ENCODE data around the gene GSTM4. TPM values are rescaled to one million over a fixed set of nuclear protein-coding genes. Genes with fewer than 3 reads are reported as not detected.
"Not testable (repeated sequence)": the region's sequence is repeated elsewhere in the genome, so short reads cannot be mapped to it uniquely, and the experiment has no call there.

Gene GSTM4
- total RNA-seq, 2 experiments from 2014 or later = 8.3 to 10.5 TPM

DNA sequence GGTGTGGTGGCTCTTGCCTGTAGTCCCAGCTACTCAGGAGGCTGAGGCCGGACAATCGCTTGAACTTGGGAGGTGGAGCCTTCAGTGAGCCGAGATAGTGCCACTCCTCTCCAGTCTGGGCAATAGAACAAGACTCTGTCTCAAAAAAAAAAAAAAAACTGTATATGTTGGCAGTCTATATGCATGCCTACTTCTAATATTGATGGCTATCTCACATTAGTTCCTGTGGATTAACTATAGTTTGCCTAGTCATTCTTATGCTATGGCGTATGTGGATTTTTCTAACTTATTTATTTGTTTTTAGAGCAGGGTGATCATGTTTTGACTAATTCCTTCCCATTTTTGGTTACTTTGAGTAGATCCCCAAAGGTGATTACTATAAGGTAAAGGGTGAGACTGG, 41.2 kb downstream of the GSTM4 start:
- CTCF ChIA-PET = no interaction called here
- DNase-seq = no peak
- POLR2A ChIA-PET = no interaction called here
- Mint-ChIP-seq H3K27ac (no peak overlapping the region), H3K4me3 (no peak overlapping the region), H3K27me3 (no peaks in the 10 kb centered on the region), H3K36me3 (ENCODE audit: low read depth) (no peaks in the 10 kb centered on the region), H3K4me1 (ENCODE audit: low read depth) (no peaks in the 10 kb centered on the region), H3K9me3 (no peaks in the 10 kb centered on the region)
- TF ChIP-seq, protein P1, sequence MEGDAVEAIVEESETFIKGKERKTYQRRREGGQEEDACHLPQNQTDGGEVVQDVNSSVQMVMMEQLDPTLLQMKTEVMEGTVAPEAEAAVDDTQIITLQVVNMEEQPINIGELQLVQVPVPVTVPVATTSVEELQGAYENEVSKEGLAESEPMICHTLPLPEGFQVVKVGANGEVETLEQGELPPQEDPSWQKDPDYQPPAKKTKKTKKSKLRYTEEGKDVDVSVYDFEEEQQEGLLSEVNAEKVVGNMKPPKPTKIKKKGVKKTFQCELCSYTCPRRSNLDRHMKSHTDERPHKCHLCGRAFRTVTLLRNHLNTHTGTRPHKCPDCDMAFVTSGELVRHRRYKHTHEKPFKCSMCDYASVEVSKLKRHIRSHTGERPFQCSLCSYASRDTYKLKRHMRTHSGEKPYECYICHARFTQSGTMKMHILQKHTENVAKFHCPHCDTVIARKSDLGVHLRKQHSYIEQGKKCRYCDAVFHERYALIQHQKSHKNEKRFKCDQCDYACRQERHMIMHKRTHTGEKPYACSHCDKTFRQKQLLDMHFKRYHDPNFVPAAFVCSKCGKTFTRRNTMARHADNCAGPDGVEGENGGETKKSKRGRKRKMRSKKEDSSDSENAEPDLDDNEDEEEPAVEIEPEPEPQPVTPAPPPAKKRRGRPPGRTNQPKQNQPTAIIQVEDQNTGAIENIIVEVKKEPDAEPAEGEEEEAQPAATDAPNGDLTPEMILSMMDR (IDR thresholded peaks at IDR 0.05) = no peak
- intact Hi-C loops (cut with micrococcal nuclease) = no loop called here
- ATAC-seq = no peak

DNA sequence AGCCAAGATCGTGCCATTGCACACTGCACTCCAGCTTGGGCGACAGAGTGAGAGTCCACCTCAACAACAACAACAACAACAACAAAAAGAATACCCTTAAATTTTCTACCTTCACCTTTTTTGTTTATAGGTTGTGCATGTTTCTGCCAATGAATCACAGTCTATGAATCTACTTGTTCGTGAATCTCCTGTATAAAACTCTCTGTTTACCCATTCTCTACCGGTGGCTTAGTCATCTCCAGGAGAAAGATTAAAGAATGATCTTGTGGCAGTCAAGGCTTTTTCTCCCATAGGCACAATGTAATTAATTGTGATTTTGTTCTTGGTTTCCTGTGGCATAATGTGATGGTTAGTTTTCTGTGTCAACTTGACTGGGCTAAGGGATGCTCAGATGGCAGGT, 42.0 kb downstream of the GSTM4 start:
- H3K9me3 Mint-ChIP-seq = not testable (repeated sequence)

DNA sequence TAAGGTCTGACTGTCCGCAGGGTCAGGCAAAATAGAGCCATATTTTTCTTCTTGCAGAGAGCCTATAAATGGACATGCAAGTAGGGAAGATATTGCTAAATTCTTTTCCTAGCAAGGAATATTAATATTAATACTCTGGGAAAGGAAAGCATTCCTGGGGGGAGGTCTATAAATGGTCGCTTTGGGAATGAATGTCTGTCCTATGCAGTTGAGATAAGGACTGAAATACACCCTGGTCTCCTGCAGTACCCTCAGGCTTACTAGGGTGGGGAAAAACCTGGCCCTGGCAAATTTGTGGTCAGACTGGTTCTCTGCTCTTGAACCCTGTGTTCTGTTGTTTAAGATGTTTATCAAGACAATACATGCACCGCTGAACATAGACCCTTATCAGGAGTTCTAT, 47.0 kb downstream of the GSTM4 start:
- ATAC-seq; H3K27ac Mint-ChIP-seq; intact Hi-C loops (cut with micrococcal nuclease); POLR2A ChIA-PET; H3K27me3 Mint-ChIP-seq; H3K9me3 Mint-ChIP-seq; H3K4me1 Mint-ChIP-seq (ENCODE audit: low read depth); DNase-seq; H3K36me3 Mint-ChIP-seq (ENCODE audit: low read depth); H3K4me3 Mint-ChIP-seq; CTCF ChIA-PET: not testable (repeated sequence)

More for the DNA sequence above, 42.0 kb downstream of the GSTM4 start:
- H3K4me1 Mint-ChIP-seq (ENCODE audit: low read depth); H3K27me3 Mint-ChIP-seq; H3K4me3 Mint-ChIP-seq; H3K27ac Mint-ChIP-seq; DNase-seq; intact Hi-C loops (cut with micrococcal nuclease); ATAC-seq; CTCF ChIA-PET; H3K36me3 Mint-ChIP-seq (ENCODE audit: low read depth); POLR2A ChIA-PET: not testable (repeated sequence)

DNA sequence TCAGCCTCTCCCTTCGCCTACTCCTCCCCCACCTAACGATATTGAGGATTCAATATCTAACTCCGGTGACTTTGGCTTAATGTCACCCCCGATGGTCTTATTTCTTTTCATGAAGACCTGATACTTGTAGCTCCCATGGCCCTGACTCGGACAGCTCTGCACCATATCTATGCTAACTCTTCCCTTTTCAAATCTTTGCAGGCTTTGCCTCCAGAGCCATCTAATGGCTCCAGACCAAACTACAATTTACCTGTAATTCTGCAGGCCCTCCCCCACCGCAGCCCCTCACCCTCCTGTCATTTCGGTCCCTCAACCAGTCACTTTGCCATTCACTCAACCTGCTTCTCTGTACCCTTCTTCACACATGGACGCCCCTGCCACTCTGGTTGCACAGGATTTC, 48.3 kb downstream of the GSTM4 start:
- Mint-ChIP-seq H3K4me3 (no peak overlapping the region), H3K36me3 (ENCODE audit: low read depth) (peaks cover 9% of the 10 kb centered on the region), H3K27me3 (no peaks in the 10 kb centered on the region), H3K27ac (no peak overlapping the region), H3K4me1 (ENCODE audit: low read depth) (no peaks in the 10 kb centered on the region), H3K9me3 (peaks cover 14% of the 10 kb centered on the region)
- POLR2A ChIA-PET = no interaction called here
- TF ChIP-seq, protein P1 (IDR thresholded peaks at IDR 0.05) = no peak
- no peak for DNase-seq
- CTCF ChIA-PET = interaction anchor here (1.0 kb wide), 1 partner anchor 210 kb away, joined by 3 read pairs; the partner anchor contains the start of gene CYB561D1
- intact Hi-C loops (cut with micrococcal nuclease) = no loop called here
- ATAC-seq = no peak

DNA sequence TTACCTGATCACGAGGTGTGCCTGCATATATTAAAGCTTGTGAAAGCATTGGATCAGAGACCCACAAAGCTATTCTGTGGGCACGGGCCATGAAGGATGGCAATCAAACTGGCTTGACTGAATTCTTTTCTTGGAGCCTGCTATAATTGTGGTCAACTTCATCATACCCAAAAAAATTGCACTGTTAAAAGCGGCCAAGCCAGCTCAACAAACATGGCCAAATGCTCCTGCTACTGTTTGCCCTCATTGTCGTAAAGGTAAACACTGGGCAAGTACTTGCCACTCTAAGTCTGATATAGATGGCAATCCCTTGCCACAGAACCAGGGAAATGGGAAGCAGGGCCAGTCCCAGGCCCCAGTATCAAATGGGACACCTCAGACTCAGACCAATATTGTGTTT, 49.5 kb downstream of the GSTM4 start:
- intact Hi-C loops (cut with micrococcal nuclease) = no loop called here
- H3K27me3 Mint-ChIP-seq = no peaks in the 10 kb centered on the region
- ChIA-PET POLR2A (no interaction called here), CTCF (no interaction called here)
- H3K27ac Mint-ChIP-seq = no peak overlapping the region
- H3K4me1 Mint-ChIP-seq (ENCODE audit: low read depth) = no peaks in the 10 kb centered on the region
- H3K9me3 Mint-ChIP-seq = peaks cover 18% of the 10 kb centered on the region
- peaks cover 9% of the 10 kb centered on the region for H3K36me3 Mint-ChIP-seq (ENCODE audit: low read depth)
- H3K4me3 Mint-ChIP-seq = no peak overlapping the region
- DNase-seq (no peak), ATAC-seq (no peak)
- TF ChIP-seq, protein P1 (IDR thresholded peaks at IDR 0.05) = no peak

DNA sequence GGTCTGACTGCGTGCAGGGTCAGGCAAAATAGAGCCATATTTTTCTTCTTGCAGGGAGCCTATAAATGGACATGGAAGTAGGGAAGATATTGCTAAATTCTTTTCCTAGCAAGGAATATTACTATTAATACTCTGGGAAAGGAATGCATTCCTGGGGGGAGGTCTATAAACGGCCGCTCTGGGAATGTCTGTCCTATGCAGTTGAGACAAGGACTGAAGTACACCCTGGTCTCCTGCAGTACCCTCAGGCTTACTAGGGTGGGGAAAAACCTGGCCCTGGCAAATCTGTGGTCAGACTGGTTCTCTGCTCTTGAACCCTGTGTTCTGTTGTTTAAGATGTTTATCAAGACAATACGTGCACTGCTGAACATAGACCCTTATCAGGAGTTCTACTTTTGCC, 53.0 kb downstream of the GSTM4 start:
- intact Hi-C loops (cut with micrococcal nuclease); DNase-seq; H3K27ac Mint-ChIP-seq; H3K4me3 Mint-ChIP-seq; POLR2A ChIA-PET; H3K27me3 Mint-ChIP-seq; H3K4me1 Mint-ChIP-seq (ENCODE audit: low read depth); CTCF ChIA-PET; H3K36me3 Mint-ChIP-seq (ENCODE audit: low read depth); ATAC-seq: not testable (repeated sequence)
- H3K9me3 Mint-ChIP-seq = peaks cover 16% of the 10 kb centered on the region

DNA sequence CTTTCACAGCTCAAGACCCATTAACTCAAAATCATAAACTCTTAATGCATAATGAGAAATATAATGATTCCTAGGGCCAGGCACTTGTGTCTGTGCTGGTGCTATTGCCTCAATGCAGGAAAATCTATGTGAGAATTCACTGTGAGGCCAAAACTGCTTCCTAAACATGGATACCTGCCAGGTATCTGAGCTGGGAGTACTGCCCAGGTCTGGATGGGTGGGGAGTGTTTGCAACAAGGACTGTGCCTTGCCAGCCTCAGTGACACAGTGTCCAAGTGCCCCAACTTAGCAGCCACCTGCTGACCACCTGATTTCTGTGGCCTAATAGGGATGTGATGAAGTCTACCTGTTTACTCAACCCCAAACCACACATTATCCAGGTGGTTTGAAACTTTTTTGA, 53.9 kb downstream of the GSTM4 start:
- ATAC-seq; H3K4me1 Mint-ChIP-seq (ENCODE audit: low read depth); H3K27ac Mint-ChIP-seq; CTCF ChIA-PET; intact Hi-C loops (cut with micrococcal nuclease); H3K4me3 Mint-ChIP-seq; H3K27me3 Mint-ChIP-seq; H3K36me3 Mint-ChIP-seq (ENCODE audit: low read depth); DNase-seq: not testable (repeated sequence)
- H3K9me3 Mint-ChIP-seq = peaks cover 13% of the 10 kb centered on the region
- POLR2A ChIA-PET = interaction anchor here (0.6 to 0.7 kb wide), 2 partner anchors 11 to 39 kb away, joined by 3 read pairs; no protein-coding TSS in a partner anchor

Other genes with a start within 250 kb of the GSTM4 start
- 100 to 1,000 TPM; 192 to 210 TPM for gene PSMA5, start 229.7 kb upstream of the GSTM4 start, total RNA-seq
- not detected for gene SYPL2, start 189.6 kb upstream of the GSTM4 start, total RNA-seq
- 10 to 100 TPM; 11.2 to 13.7 TPM for gene ATXN7L2, start 172.2 kb upstream of the GSTM4 start, total RNA-seq
- 1 to 10 TPM; 7.0 to 9.5 TPM for gene CYB561D1, start 162.0 kb upstream of the GSTM4 start, total RNA-seq
- 1 to 10 TPM; 1.3 to 1.7 TPM for gene AMIGO1, start 146.4 kb upstream of the GSTM4 start, total RNA-seq
- gene GPR61, start 116.2 kb upstream of the GSTM4 start, total RNA-seq = under 1 TPM in 1 of 2 experiments, not detected in 1; 0.22 TPM
- 1 to 10 TPM; 7.5 to 7.7 TPM for gene GNAI3, start 107.5 kb upstream of the GSTM4 start, total RNA-seq
- gene GNAT2, start 36.5 kb upstream of the GSTM4 start, total RNA-seq = under 1 TPM; 0.81 to 0.88 TPM
- gene AMPD2, start 36.3 kb upstream of the GSTM4 start, total RNA-seq = 100 to 1,000 TPM; 107 to 119 TPM
- 10 to 100 TPM; 13.6 to 16.2 TPM for gene GSTM2, start 12.0 kb downstream of the GSTM4 start, total RNA-seq
- 10 to 100 TPM; 47.9 to 49.6 TPM for gene GSTM1, start 31.7 kb downstream of the GSTM4 start, total RNA-seq
- gene GSTM5, start 56.2 kb downstream of the GSTM4 start, total RNA-seq = under 1 TPM; 0.49 to 0.50 TPM
- 10 to 100 TPM; 40.8 to 42.0 TPM for gene GSTM3, start 84.9 kb downstream of the GSTM4 start, total RNA-seq
- gene EPS8L3, start 107.8 kb downstream of the GSTM4 start, total RNA-seq = not detected